H9 (cell line): ENCODE data around the gene NDUFA3. TPM values are rescaled to one million over a fixed set of nuclear protein-coding genes. Genes with fewer than 3 reads are reported as not detected.
"Not testable (repeated sequence)": the region's sequence is repeated elsewhere in the genome, so short reads cannot be mapped to it uniquely, and the experiment has no call there.

Experiments
- DNase-seq: peaks from one replicate; pipeline ENCODE4 v3.0.0-alpha.2; 2017
- H2AFZ ChIP-seq: one replicate; pipeline ENCODE4 v1.6.1; 2013; ENCODE audit warnings: mild to moderate bottlenecking, low read length, control low read depth, moderate library complexity
- H2AK5ac ChIP-seq: 2 replicates; pipeline ENCODE4 v1.6.1; 2013; ENCODE audit warnings: low read length, control low read depth, mixed read lengths; ENCODE audit not compliant: insufficient read length
- H2BK120ac ChIP-seq: one replicate; pipeline ENCODE4 v1.6.1; 2013; ENCODE audit warnings: low read depth, mild to moderate bottlenecking, low read length, control low read depth, inconsistent platforms; ENCODE audit not compliant: poor library complexity, severe bottlenecking
- H2BK12ac ChIP-seq: 2 replicates; pipeline ENCODE4 v1.6.1; 2013; ENCODE audit warnings: low read length, control low read depth, mixed read lengths, low read depth; ENCODE audit not compliant: insufficient read length
- H2BK15ac ChIP-seq: 2 replicates; pipeline ENCODE4 v1.6.1; 2013; ENCODE audit warnings: low read depth, low read length, control low read depth
- H2BK20ac ChIP-seq: one replicate; pipeline ENCODE4 v1.6.1; 2013; ENCODE audit warnings: low read depth, mild to moderate bottlenecking, low read length, control low read depth, inconsistent platforms; ENCODE audit not compliant: poor library complexity, severe bottlenecking
- H2BK5ac ChIP-seq: 2 replicates; pipeline ENCODE4 v1.6.1; 2013; ENCODE audit warnings: low read length, control low read depth, mixed read lengths; ENCODE audit not compliant: insufficient read length
- H3K14ac ChIP-seq: 2 replicates; pipeline ENCODE4 v1.6.1; 2013; ENCODE audit warnings: low read length, control low read depth; ENCODE audit not compliant: insufficient read depth
- H3K18ac ChIP-seq: 2 replicates; pipeline ENCODE4 v1.6.1; 2013; ENCODE audit warnings: low read depth, mild to moderate bottlenecking, mixed read lengths, low read length, control low read depth; ENCODE audit not compliant: insufficient read length
- H3K23ac ChIP-seq: 2 replicates; pipeline ENCODE4 v1.6.1; 2013; ENCODE audit warnings: low read length, control low read depth, mixed read lengths, low read depth; ENCODE audit not compliant: insufficient read length
- H3K23me2 ChIP-seq: 2 replicates; pipeline ENCODE4 v1.6.1; 2013; ENCODE audit warnings: low read depth, mild to moderate bottlenecking, mixed read lengths, low read length, control low read depth; ENCODE audit not compliant: insufficient read length, poor library complexity, severe bottlenecking
- H3K27ac ChIP-seq: 2 replicates; pipeline ENCODE4 v1.5.1; 2013; ENCODE audit warnings: low read length, control low read depth, mixed read lengths, low read depth; ENCODE audit not compliant: insufficient read length
- H3K27me3 ChIP-seq: 2 replicates; pipeline ENCODE4 v1.6.1; 2013; ENCODE audit warnings: low read length, control low read depth, inconsistent platforms; ENCODE audit not compliant: insufficient read depth
- H3K4ac ChIP-seq: 2 replicates; pipeline ENCODE4 v1.6.1; 2013; ENCODE audit warnings: low read depth, mild to moderate bottlenecking, control low read depth, inconsistent platforms, low read length, moderate library complexity
- H3K4me1 ChIP-seq: 2 replicates; pipeline ENCODE4 v1.6.1; 2013; ENCODE audit warnings: low read length, control low read depth, inconsistent platforms; ENCODE audit not compliant: insufficient read depth
- H3K4me2 ChIP-seq: 2 replicates; pipeline ENCODE4 v1.6.1; 2013; ENCODE audit warnings: low read length, control low read depth, mixed read lengths; ENCODE audit not compliant: insufficient read length, insufficient read depth
- H3K56ac ChIP-seq: 2 replicates; pipeline ENCODE4 v1.6.1; 2013; ENCODE audit warnings: low read depth, mild to moderate bottlenecking, mixed read lengths, low read length, control low read depth; ENCODE audit not compliant: insufficient read length
- H3K79me1 ChIP-seq: 2 replicates; pipeline ENCODE4 v1.6.1; 2013; ENCODE audit warnings: low read depth, mild to moderate bottlenecking, moderate library complexity, low read length, control low read depth, inconsistent platforms; ENCODE audit not compliant: insufficient read depth, poor library complexity, severe bottlenecking
- H3K79me2 ChIP-seq: 2 replicates; pipeline ENCODE4 v1.6.1; 2013; ENCODE audit warnings: low read length, control low read depth, inconsistent platforms; ENCODE audit not compliant: insufficient read depth
- H3K9ac ChIP-seq: 2 replicates; pipeline ENCODE4 v1.6.1; 2013; ENCODE audit warnings: low read length, control low read depth, mixed read lengths; ENCODE audit not compliant: insufficient read length; ENCODE audit errors: extremely low read depth
- H3K9me3 ChIP-seq: one replicate; pipeline ENCODE4 v1.6.1; 2013; ENCODE audit warnings: low read depth, low read length, inconsistent platforms; ENCODE audit not compliant: control insufficient read depth
- H3T11ph ChIP-seq: one replicate; pipeline ENCODE4 v1.6.1; 2013; ENCODE audit warnings: mild to moderate bottlenecking, low read length, control low read depth, inconsistent platforms
- H4K20me1 ChIP-seq: one replicate; pipeline ENCODE4 v1.6.1; 2013; ENCODE audit not compliant: control insufficient read depth, insufficient read length, insufficient read depth
- H4K5ac ChIP-seq: 2 replicates; pipeline ENCODE4 v1.6.1; 2013; ENCODE audit warnings: low read depth, mild to moderate bottlenecking, mixed read lengths, low read length, control low read depth; ENCODE audit not compliant: insufficient read length
- H4K8ac ChIP-seq: replicated peaks from 2 replicates; pipeline ENCODE4 v1.6.1; 2013; ENCODE audit warnings: low read length, control low read depth, mixed read lengths, low read depth; ENCODE audit not compliant: insufficient read length
- H4K91ac ChIP-seq: 2 replicates; pipeline ENCODE4 v1.6.1; 2013; ENCODE audit warnings: low read depth, mild to moderate bottlenecking, moderate library complexity, mixed read lengths, low read length, control low read depth; ENCODE audit not compliant: insufficient read length
- H3K27ac Mint-ChIP-seq, 3 experiments: 2 replicates in 2 of 3; 3 replicates in 1 of 3; pipeline ENCODE4 v1.8.0; 2020 to 2021; ENCODE audit warnings: mixed read lengths in 3 of 3, mild to moderate bottlenecking in 1 of 3, moderate library complexity in 1 of 3
- H3K27me3 Mint-ChIP-seq: 2 replicates; pipeline ENCODE4 v1.8.0; 2021; ENCODE audit warnings: low read depth, mild to moderate bottlenecking, moderate library complexity, mixed read lengths
- H3K36me3 Mint-ChIP-seq, 3 experiments: 2 replicates in 2 of 3; 3 replicates in 1 of 3; pipeline ENCODE4 v1.8.0; 2020 to 2021; ENCODE audit warnings: low read depth in 3 of 3, mixed read lengths in 3 of 3; ENCODE audit not compliant: insufficient read depth in 1 of 3
- H3K4me1 Mint-ChIP-seq, 2 experiments: 2 replicates each; pipeline ENCODE4 v1.8.0; 2020; ENCODE audit warnings: mixed read lengths in 2 of 2
- H3K4me3 Mint-ChIP-seq, 2 experiments: 2 replicates in 1 of 2; 3 replicates in 1 of 2; pipeline ENCODE4 v1.8.0; 2020 to 2021; ENCODE audit warnings: mild to moderate bottlenecking in 2 of 2, mixed read lengths in 2 of 2, moderate library complexity in 1 of 2
- H3K9me3 Mint-ChIP-seq, 2 experiments: 2 replicates in 1 of 2; 3 replicates in 1 of 2; pipeline ENCODE4 v1.8.0; 2020; ENCODE audit warnings: mild to moderate bottlenecking in 2 of 2, mixed read lengths in 2 of 2, moderate library complexity in 1 of 2
- CTCF ChIP-seq: fragments of 200-600 bp; sonication (generic); conservative IDR thresholded peaks from 3 replicates; pipeline ENCODE4 v1.8.0; 2021; ENCODE audit warnings: antibody characterized with exemption, mild to moderate bottlenecking
- whole genome bisulfite sequencing: extraction: QIAGEN DNeasy Blood & Tissue Kit; methylation state at CpG from one replicate; pipeline ENCODE4 v1.1.7; 2013; ENCODE audit warnings: missing lambda C conversion rate, low lambda C conversion rate, mixed read lengths; ENCODE audit not compliant: insufficient read length; ENCODE audit errors: extremely low coverage; 5-methylcytosine and 5-hydroxymethylcytosine counted together
- total RNA-seq: library from RNA; stranded (reverse); gene quantifications from 2 replicates; pipeline ENCODE4 v1.2.1, GENCODE V29; 2021

Gene NDUFA3
- total RNA-seq, 1 experiment from 2014 or later, result 174 TPM

- H3K27ac ChIP-seq, result no peak overlapping the region
- no peak overlapping the region for H4K8ac ChIP-seq
- H3K4me1 Mint-ChIP-seq, result peaks cover 11 to 25% of the 10 kb centered on the region in 2 experiments
- no peak overlapping the region for H2BK12ac ChIP-seq
- peaks cover under 1 to 4% of the 10 kb centered on the region in 2 experiments for H3K9me3 Mint-ChIP-seq
- no peaks in the 10 kb centered on the region for H3K4me1 ChIP-seq
- no peak overlapping the region for H2BK15ac ChIP-seq
- no peak overlapping the region for H4K91ac ChIP-seq
- DNase-seq, result no peak
- no peaks in the 10 kb centered on the region for H4K20me1 ChIP-seq
- peak overlapping the region in 1 of 2 experiments; percentile 36; a peak in 1 of 5 replicates for H3K4me3 Mint-ChIP-seq
- H3K9ac ChIP-seq, result no peak overlapping the region
- no peak overlapping the region for H3K14ac ChIP-seq
- H2AK5ac ChIP-seq, result no peak overlapping the region
- no peak overlapping the region for H2BK5ac ChIP-seq
- WGBS, result no CpG with 5 or more reads among the region's 12 CpGs
- H3K9me3 ChIP-seq, result no peaks in the 10 kb centered on the region
- no peaks in the 10 kb centered on the region; the same call in 1 of the 2 replicates for H3K27me3 ChIP-seq
- H3K18ac ChIP-seq, result no peak overlapping the region
- no peak overlapping the region for H2BK20ac ChIP-seq
- H3K27ac Mint-ChIP-seq, result no peak overlapping the region
- no peak overlapping the region for H2AFZ ChIP-seq
- no peak overlapping the region for H2BK120ac ChIP-seq
- peaks cover 9% of the 10 kb centered on the region for H3K23me2 ChIP-seq
- no peak overlapping the region for H3K4me2 ChIP-seq
- no peak overlapping the region for H4K5ac ChIP-seq
- TF ChIP-seq CTCF, result no peak
- peaks cover 0 to 4% (median 2%) of the 10 kb centered on the region in 3 experiments; a peak in 5 of 7 replicates for H3K36me3 Mint-ChIP-seq
- peaks cover 24% of the 10 kb centered on the region for H3K27me3 Mint-ChIP-seq
- H3K23ac ChIP-seq, result no peak overlapping the region
- no peak overlapping the region for H3K56ac ChIP-seq
- no peak overlapping the region for H3K4ac ChIP-seq
- H3T11ph ChIP-seq, result no peak overlapping the region
- H3K79me1 ChIP-seq, result peaks cover 4% of the 10 kb centered on the region
- peaks cover 1% of the 10 kb centered on the region; the same call in 1 of the 2 replicates for H3K79me2 ChIP-seq
Measured at GRCh38 chr19:54099190-54099902, 3.3 kb upstream of the NDUFA3 start.

- H3K4ac ChIP-seq, H3K56ac ChIP-seq, H3K79me1 ChIP-seq, H2BK120ac ChIP-seq, H4K5ac ChIP-seq, DNase-seq, H3K9me3 Mint-ChIP-seq, H3K9ac ChIP-seq, H3K18ac ChIP-seq, H4K20me1 ChIP-seq, H3K79me2 ChIP-seq, H2BK20ac ChIP-seq, H3K14ac ChIP-seq, H3K23me2 ChIP-seq, H2BK15ac ChIP-seq, H3K4me3 Mint-ChIP-seq, H2AFZ ChIP-seq, H3K27me3 ChIP-seq, H3K4me2 ChIP-seq, H4K91ac ChIP-seq, H3K27ac ChIP-seq, H3K23ac ChIP-seq, H2BK12ac ChIP-seq, H2BK5ac ChIP-seq, H2AK5ac ChIP-seq, H3T11ph ChIP-seq, H3K9me3 ChIP-seq, H3K36me3 Mint-ChIP-seq, H3K4me1 ChIP-seq, H4K8ac ChIP-seq: not testable (repeated sequence)
- peak overlapping the region; percentile 61 to 80 (median 79); a peak in 3 of 7 replicates for H3K27ac Mint-ChIP-seq
- peaks cover 11 to 23% of the 10 kb centered on the region in 2 experiments for H3K4me1 Mint-ChIP-seq
- WGBS, result no CpG with 5 or more reads among the region's 9 CpGs
- H3K27me3 Mint-ChIP-seq, result peaks cover 19% of the 10 kb centered on the region
Measured at GRCh38 chr19:54099903-54100255, 2.8 kb upstream of the NDUFA3 start.
